Measurements from ENCODE around the gene SEPTIN8. TPM values are rescaled to one million over a fixed set of nuclear protein-coding genes. Genes with fewer than 3 reads are reported as not detected.
A peak's percentile ranks its signal among the peaks of the same experiment; 100 is the strongest.

Gene SEPTIN8
- total RNA-seq, 1 donor from 2014 or later, result 97.5 TPM

GRCh38 chr5:132751971-132752580 lies 25.0 kb downstream of the SEPTIN8 start:
- Histone ChIP-seq H3K4me1 (ENCODE audit: insufficient read depth, low read length) (no peaks in the 10 kb centered on the region), H3K79me2 (ENCODE audit: insufficient read depth, low read length) (no peaks in the 10 kb centered on the region), H3K27me3 (ENCODE audit: insufficient read depth, low read length) (peaks cover 15% of the 10 kb centered on the region), H3K36me3 (ENCODE audit: insufficient read depth, low read length) (no peaks in the 10 kb centered on the region), H3K9me3 (ENCODE audit: insufficient read depth, low read depth, low read length) (no peaks in the 10 kb centered on the region), H3K27ac (ENCODE audit: low read depth, low read length) (no peak overlapping the region), H3K4me2 (ENCODE audit: low read length) (no peak overlapping the region), H3K4me3 (ENCODE audit: insufficient read depth, low read depth, low read length) (no peak overlapping the region), H3K9ac (ENCODE audit: low read length) (no peak overlapping the region), H2AFZ (ENCODE audit: low read depth, low read length) (no peak overlapping the region), H4K20me1 (ENCODE audit: insufficient read depth, low read length) (no peaks in the 10 kb centered on the region)
- peaks cover 11% of the 10 kb centered on the region for H3K4me1 Mint-ChIP-seq (ENCODE audit: low read depth, unreplicated experiment)
- FAIRE-seq (no peak), DNase-seq (ENCODE audit: low read depth) (no peak)
- TF ChIP-seq CTCF (IDR thresholded peaks at IDR 0.05; ENCODE audit: insufficient read depth, low read depth, low read length) (no peak), EZH2 (IDR thresholded peaks at IDR 0.05; ENCODE audit: insufficient read depth, low read length) (no peak)
- no peak overlapping the region for H3K27ac Mint-ChIP-seq (ENCODE audit: unreplicated experiment)
- H3K36me3 Mint-ChIP-seq (ENCODE audit: low read depth, unreplicated experiment), result peaks cover 14% of the 10 kb centered on the region
- H3K4me3 Mint-ChIP-seq (ENCODE audit: unreplicated experiment), result no peak overlapping the region
- H3K9me3 Mint-ChIP-seq (ENCODE audit: unreplicated experiment), result peaks cover 3% of the 10 kb centered on the region
- peaks cover 12% of the 10 kb centered on the region for H3K27me3 Mint-ChIP-seq (ENCODE audit: low read depth, unreplicated experiment)

GRCh38 chr5:132751444-132751843 lies 25.6 kb downstream of the SEPTIN8 start:
- no peak overlapping the region for H2AFZ ChIP-seq (ENCODE audit: low read depth, low read length)
- no peaks in the 10 kb centered on the region for H3K36me3 ChIP-seq (ENCODE audit: insufficient read depth, low read length)
- no peak overlapping the region for H3K4me2 ChIP-seq (ENCODE audit: low read length)
- H3K9ac ChIP-seq (ENCODE audit: low read length), result no peak overlapping the region
- Mint-ChIP-seq H3K4me3 (ENCODE audit: unreplicated experiment) (no peak overlapping the region), H3K4me1 (ENCODE audit: low read depth, unreplicated experiment) (peaks cover 11% of the 10 kb centered on the region), H3K27me3 (ENCODE audit: low read depth, unreplicated experiment) (peaks cover 15% of the 10 kb centered on the region), H3K36me3 (ENCODE audit: low read depth, unreplicated experiment) (peaks cover 15% of the 10 kb centered on the region), H3K9me3 (ENCODE audit: unreplicated experiment) (peaks cover 3% of the 10 kb centered on the region), H3K27ac (ENCODE audit: unreplicated experiment) (no peak overlapping the region)
- no peak for FAIRE-seq
- DNase-seq (ENCODE audit: low read depth), result no peak
- H3K27me3 ChIP-seq (ENCODE audit: insufficient read depth, low read length), result peaks cover 21% of the 10 kb centered on the region
- H4K20me1 ChIP-seq (ENCODE audit: insufficient read depth, low read length), result no peaks in the 10 kb centered on the region
- peaks cover 3% of the 10 kb centered on the region for H3K4me1 ChIP-seq (ENCODE audit: insufficient read depth, low read length)
- H3K27ac ChIP-seq (ENCODE audit: low read depth, low read length), result no peak overlapping the region
- H3K9me3 ChIP-seq (ENCODE audit: insufficient read depth, low read depth, low read length), result no peaks in the 10 kb centered on the region
- no peak for TF ChIP-seq EZH2 (IDR thresholded peaks at IDR 0.05; ENCODE audit: insufficient read depth, low read length)
- TF ChIP-seq CTCF (IDR thresholded peaks at IDR 0.05; ENCODE audit: insufficient read depth, low read depth, low read length), result no peak
- no peak overlapping the region for H3K4me3 ChIP-seq (ENCODE audit: insufficient read depth, low read depth, low read length)
- H3K79me2 ChIP-seq (ENCODE audit: insufficient read depth, low read length), result no peaks in the 10 kb centered on the region

GRCh38 chr5:132750471-132751230 lies 26.4 kb downstream of the SEPTIN8 start:
- Histone ChIP-seq H3K4me1 (ENCODE audit: insufficient read depth, low read length) (peaks cover 3% of the 10 kb centered on the region), H3K36me3 (ENCODE audit: insufficient read depth, low read length) (no peaks in the 10 kb centered on the region), H3K79me2 (ENCODE audit: insufficient read depth, low read length) (no peaks in the 10 kb centered on the region), H3K27me3 (ENCODE audit: insufficient read depth, low read length) (peaks cover 29% of the 10 kb centered on the region), H3K4me3 (ENCODE audit: insufficient read depth, low read depth, low read length) (no peak overlapping the region), H3K27ac (ENCODE audit: low read depth, low read length) (no peak overlapping the region), H4K20me1 (ENCODE audit: insufficient read depth, low read length) (no peaks in the 10 kb centered on the region), H2AFZ (ENCODE audit: low read depth, low read length) (no peak overlapping the region), H3K9ac (ENCODE audit: low read length) (no peak overlapping the region), H3K9me3 (ENCODE audit: insufficient read depth, low read depth, low read length) (no peaks in the 10 kb centered on the region), H3K4me2 (ENCODE audit: low read length) (no peak overlapping the region)
- no peak for DNase-seq (ENCODE audit: low read depth)
- H3K36me3 Mint-ChIP-seq (ENCODE audit: low read depth, unreplicated experiment), result peaks cover 13% of the 10 kb centered on the region
- H3K9me3 Mint-ChIP-seq (ENCODE audit: unreplicated experiment), result peaks cover 3% of the 10 kb centered on the region
- H3K27ac Mint-ChIP-seq (ENCODE audit: unreplicated experiment), result peak overlapping the region; percentile 27
- FAIRE-seq, result no peak
- TF ChIP-seq EZH2 (IDR thresholded peaks at IDR 0.05; ENCODE audit: insufficient read depth, low read length), result no peak
- H3K4me3 Mint-ChIP-seq (ENCODE audit: unreplicated experiment), result no peak overlapping the region
- H3K4me1 Mint-ChIP-seq (ENCODE audit: low read depth, unreplicated experiment), result peaks cover 11% of the 10 kb centered on the region
- peaks cover 21% of the 10 kb centered on the region for H3K27me3 Mint-ChIP-seq (ENCODE audit: low read depth, unreplicated experiment)
